Measurements from ENCODE around the gene ILDR2. TPM values are rescaled to one million over a fixed set of nuclear protein-coding genes. Genes with fewer than 3 reads are reported as not detected.

Gene ILDR2
- total and polyA plus RNA-seq, 2 donors (not counting 1 experiment from before 2014, with no cell fraction given) = under 0.01 to 0.14 TPM

GRCh38 chr1:166910396-166910994 lies 64.8 kb downstream of the ILDR2 start:
- TF ChIP-seq EZH2 (IDR thresholded peaks at IDR 0.05; ENCODE audit: low read length, missing control alignments) (no peak), CTCF (conservative IDR thresholded peaks at IDR 0.05 in 1 of 2, IDR thresholded peaks at IDR 0.05 in 1 of 2; ENCODE audit: low read depth in 1 of 2, low read length in 2 of 2) (peak; percentile 40 to 63)
- Histone ChIP-seq H4K20me1 (ENCODE audit: control insufficient read depth, extremely low read depth, insufficient read depth, low read length) (no peaks in the 10 kb centered on the region), H3K27me3 (ENCODE audit: control insufficient read depth, insufficient read depth, low read length) (peaks cover 2% of the 10 kb centered on the region), H3K9ac (ENCODE audit: insufficient read depth, low read length) (no peak overlapping the region), H3K9me3 (ENCODE audit: control insufficient read depth, insufficient read depth, low read depth, low read length) (no peaks in the 10 kb centered on the region), H3K4me1 (ENCODE audit: control insufficient read depth, extremely low read depth, insufficient read depth, low read length) (no peaks in the 10 kb centered on the region), H3K27ac (ENCODE audit: insufficient read depth, low read length) (no peak overlapping the region), H3K36me3 (ENCODE audit: control insufficient read depth, insufficient read depth, low read length) (no peaks in the 10 kb centered on the region), H3K4me2 (ENCODE audit: extremely low read depth, insufficient read depth, low read length) (no peak overlapping the region), H3K79me2 (ENCODE audit: control insufficient read depth, insufficient read depth, low read length) (no peaks in the 10 kb centered on the region), H3K4me3 (replicated peaks in 1 of 4; ENCODE audit: control extremely low read depth in 1 of 4, insufficient read depth in 1 of 4, low read depth in 3 of 4, low read length in 4 of 4) (no peak overlapping the region), H2AFZ (ENCODE audit: low read length) (no peak overlapping the region)
- peak; percentile 75 to 93 for DNase-seq (ENCODE audit: low read depth in 2 of 2)

- no peaks in the 10 kb centered on the region for H3K4me1 ChIP-seq (ENCODE audit: control insufficient read depth, extremely low read depth, insufficient read depth, low read length)
- H3K4me3 ChIP-seq (replicated peaks in 1 of 4; ENCODE audit: control extremely low read depth in 1 of 4, insufficient read depth in 1 of 4, low read depth in 3 of 4, low read length in 4 of 4) = no peak overlapping the region
- H2AFZ ChIP-seq (ENCODE audit: low read length) = no peak overlapping the region
- H3K36me3 ChIP-seq (ENCODE audit: control insufficient read depth, insufficient read depth, low read length) = no peaks in the 10 kb centered on the region
- H3K27me3 ChIP-seq (ENCODE audit: control insufficient read depth, insufficient read depth, low read length) = peaks cover 2% of the 10 kb centered on the region
- peak in 1 of 2 donors; percentile 44 for DNase-seq (ENCODE audit: low read depth in 2 of 2)
- H4K20me1 ChIP-seq (ENCODE audit: control insufficient read depth, extremely low read depth, insufficient read depth, low read length) = no peaks in the 10 kb centered on the region
- no peak overlapping the region for H3K9ac ChIP-seq (ENCODE audit: insufficient read depth, low read length)
- H3K79me2 ChIP-seq (ENCODE audit: control insufficient read depth, insufficient read depth, low read length) = no peaks in the 10 kb centered on the region
- H3K4me2 ChIP-seq (ENCODE audit: extremely low read depth, insufficient read depth, low read length) = no peak overlapping the region
- no peaks in the 10 kb centered on the region for H3K9me3 ChIP-seq (ENCODE audit: control insufficient read depth, insufficient read depth, low read depth, low read length)
- no peak for TF ChIP-seq EZH2 (IDR thresholded peaks at IDR 0.05; ENCODE audit: low read length, missing control alignments)
- no peak for TF ChIP-seq CTCF (conservative IDR thresholded peaks at IDR 0.05 in 1 of 2, IDR thresholded peaks at IDR 0.05 in 1 of 2; ENCODE audit: low read depth in 1 of 2, low read length in 2 of 2)
- no peak overlapping the region for H3K27ac ChIP-seq (ENCODE audit: insufficient read depth, low read length)
These were observed 66.4 kb downstream of the ILDR2 start for GRCh38 chr1:166908942-166909341.

DNA sequence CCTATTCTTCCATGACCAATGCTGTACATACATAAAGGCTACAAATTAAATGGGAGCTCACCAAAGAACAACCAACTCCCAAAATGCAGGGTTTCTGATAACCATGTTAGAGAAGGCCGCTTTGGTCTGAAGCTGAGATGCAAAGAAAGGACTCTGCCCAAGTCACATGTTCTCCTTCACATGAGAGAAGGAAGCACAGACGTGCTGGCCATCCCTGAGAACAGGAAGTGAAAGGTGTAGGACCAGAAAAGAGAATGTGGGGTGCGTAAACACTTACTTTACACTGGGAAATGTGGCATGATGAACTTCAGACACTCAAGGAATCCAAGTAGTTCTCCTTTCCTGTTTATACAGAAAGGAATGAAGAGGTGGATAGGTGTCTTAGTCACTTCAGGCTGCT lies 67.6 kb downstream of the ILDR2 start:
- H3K27ac ChIP-seq (ENCODE audit: insufficient read depth, low read length) = no peak overlapping the region
- no peaks in the 10 kb centered on the region for H3K9me3 ChIP-seq (ENCODE audit: control insufficient read depth, insufficient read depth, low read depth, low read length)
- H3K36me3 ChIP-seq (ENCODE audit: control insufficient read depth, insufficient read depth, low read length) = no peaks in the 10 kb centered on the region
- H3K4me3 ChIP-seq (replicated peaks in 1 of 4; ENCODE audit: control extremely low read depth in 1 of 4, insufficient read depth in 1 of 4, low read depth in 3 of 4, low read length in 4 of 4) = no peak overlapping the region
- TF ChIP-seq EZH2 (IDR thresholded peaks at IDR 0.05; ENCODE audit: low read length, missing control alignments) = no peak
- TF ChIP-seq CTCF (conservative IDR thresholded peaks at IDR 0.05 in 1 of 2, IDR thresholded peaks at IDR 0.05 in 1 of 2; ENCODE audit: low read depth in 1 of 2, low read length in 2 of 2) = no peak
- H2AFZ ChIP-seq (ENCODE audit: low read length) = no peak overlapping the region
- no peaks in the 10 kb centered on the region for H3K4me1 ChIP-seq (ENCODE audit: control insufficient read depth, extremely low read depth, insufficient read depth, low read length)
- no peak for DNase-seq (ENCODE audit: low read depth in 2 of 2)
- no peaks in the 10 kb centered on the region for H3K79me2 ChIP-seq (ENCODE audit: control insufficient read depth, insufficient read depth, low read length)
- H3K27me3 ChIP-seq (ENCODE audit: control insufficient read depth, insufficient read depth, low read length) = peaks cover 2% of the 10 kb centered on the region
- H3K9ac ChIP-seq (ENCODE audit: insufficient read depth, low read length) = no peak overlapping the region
- no peak overlapping the region for H3K4me2 ChIP-seq (ENCODE audit: extremely low read depth, insufficient read depth, low read length)
- H4K20me1 ChIP-seq (ENCODE audit: control insufficient read depth, extremely low read depth, insufficient read depth, low read length) = no peaks in the 10 kb centered on the region
